Right kidney (tissue), 9 donors: ENCODE results near the gene NCCRP1.

Experiments
- DNase-seq: peaks from one replicate; pipeline ENCODE4 v3.0.0-alpha.2; 2016
- long read RNA-seq, 8 donors: transcript quantifications; one replicate each; lab custom pipeline, GENCODE V29; 2026

NCCRP1 gene
- long read RNA-seq, donor 1, partial matches to known transcripts: 0 of 1 reads
- long read RNA-seq, donor 1, other reads (novel, unspliced or antisense): 0 of 1 reads
- long read RNA-seq, donor 2: 0 reads
- long read RNA-seq, donor 3: 0 reads
- long read RNA-seq, donor 4, partial matches to known transcripts: 0 of 1 reads
- long read RNA-seq, donor 4, other reads (novel, unspliced or antisense): 0 of 1 reads
- long read RNA-seq, donor 5: 0 reads
- long read RNA-seq, donor 6: 0 reads
- long read RNA-seq, donor 7: 0 reads
- long read RNA-seq, donor 8: 0 reads

- DNase-seq: peak; percentile 53
These were observed at the start of gene NCCRP1 for GRCh38 chr19:39196860-39197562. TSS of gene NCCRP1 (plus strand) at chr19:39196964. CDS start at chr19:39196983, 19 bp downstream.

- DNase-seq: no peak
These were observed 49.3 kb upstream of the NCCRP1 start for GRCh38 chr19:39147480-39147879.

- no peak for DNase-seq
These were observed 47.7 kb upstream of the NCCRP1 start for GRCh38 chr19:39148939-39149529.

- DNase-seq: no peak
These were observed 46.5 kb upstream of the NCCRP1 start for GRCh38 chr19:39150235-39150634.

GRCh38 chr19:39150807-39151600 is 45.8 kb upstream of the NCCRP1 start:
- no peak for DNase-seq

- DNase-seq: no peak
These were observed 44.7 kb upstream of the NCCRP1 start for GRCh38 chr19:39152066-39152465.

- no peak for DNase-seq
These were observed 42.6 kb upstream of the NCCRP1 start for GRCh38 chr19:39154100-39154628.

GRCh38 chr19:39154629-39155100 is 42.1 kb upstream of the NCCRP1 start:
- peak; percentile 35 for DNase-seq

GRCh38 chr19:39155114-39155700 is 41.6 kb upstream of the NCCRP1 start:
- DNase-seq: no peak

GRCh38 chr19:39155741-39156140 is 41.0 kb upstream of the NCCRP1 start:
- DNase-seq: peak; percentile 21

GRCh38 chr19:39156326-39157230 is 40.2 kb upstream of the NCCRP1 start:
- peak; percentile 35 for DNase-seq

GRCh38 chr19:39157275-39157996 is 39.3 kb upstream of the NCCRP1 start:
- DNase-seq: no peak

GRCh38 chr19:39157997-39158389 is 38.8 kb upstream of the NCCRP1 start:
- no peak for DNase-seq

GRCh38 chr19:39158646-39159260 is 38.0 kb upstream of the NCCRP1 start:
- no peak for DNase-seq

GRCh38 chr19:39160523-39160861 is 36.3 kb upstream of the NCCRP1 start:
- no peak for DNase-seq

GRCh38 chr19:39160889-39161672 is 35.7 kb upstream of the NCCRP1 start:
- no peak for DNase-seq

GRCh38 chr19:39162441-39163043 is 34.2 kb upstream of the NCCRP1 start:
- no peak for DNase-seq

- DNase-seq: no peak
These were observed 33.1 kb upstream of the NCCRP1 start for GRCh38 chr19:39163621-39164020.
